OCI-LY3 (cell line): ENCODE results near the gene IQCH.

Experiments
- H2AFZ ChIP-seq: fragments of 200-600, 300-600 bp; shearing (Covaris generic); 2 replicates; pipeline ENCODE4 v1.6.0; 2014; ENCODE audit warnings: antibody characterized with exemption, low read depth, low read length
- H3K27ac ChIP-seq: fragments of 200-600, 300-600 bp; sonication (generic); 2 replicates; pipeline ENCODE4 v1.5.1; 2014; ENCODE audit warnings: mild to moderate bottlenecking, low read length, moderate library complexity, mixed read lengths
- H3K27me3 ChIP-seq: fragments of 200-600, 300-600 bp; sonication (generic); 2 replicates; pipeline ENCODE4 v1.6.1; 2014; ENCODE audit warnings: low read depth, low read length, mixed read lengths
- H3K36me3 ChIP-seq: fragments of 200-600, 300-600 bp; sonication (generic); replicated peaks from 2 replicates; pipeline ENCODE3; 2014; ENCODE audit warnings: low read depth, low read length, mixed read lengths
- H3K4me1 ChIP-seq: fragments of 300-600, 200-600 bp; sonication (generic); 2 replicates; pipeline ENCODE4 v1.6.1; 2014; ENCODE audit warnings: low read length, mixed read lengths
- H3K4me2 ChIP-seq: fragments of 200-600, 300-600 bp; sonication (generic); 2 replicates; pipeline ENCODE4 v1.6.1; 2014; ENCODE audit warnings: low read length, mixed read lengths
- H3K4me3 ChIP-seq: fragments of 300-600, 200-600 bp; sonication (generic); 2 replicates; pipeline ENCODE4 v1.5.1; 2014; ENCODE audit warnings: antibody characterized with exemption, mild to moderate bottlenecking, low read length, moderate library complexity
- H3K79me2 ChIP-seq: fragments of 300-600, 200-600 bp; shearing (Covaris generic); 2 replicates; pipeline ENCODE4 v1.6.1; 2014; ENCODE audit warnings: mild to moderate bottlenecking, low read length, mixed read lengths
- H3K9ac ChIP-seq: fragments of 300-600, 200-600 bp; shearing (Covaris generic); 2 replicates; pipeline ENCODE4 v1.6.0; 2014; ENCODE audit warnings: mild to moderate bottlenecking, low read length, moderate library complexity
- H3K9me3 ChIP-seq: fragments of 200-600, 300-600 bp; shearing (Covaris generic); 2 replicates; pipeline ENCODE4 v1.6.1; 2014; ENCODE audit warnings: low read length, mixed read lengths; ENCODE audit not compliant: insufficient read depth
- H4K20me1 ChIP-seq: fragments of 200-600, 300-600 bp; sonication (generic); 2 replicates; pipeline ENCODE4 v1.6.1; 2016; ENCODE audit warnings: low read length, mixed read lengths; ENCODE audit not compliant: insufficient read depth
- CTCF ChIP-seq: fragments of 200-600, 300-600 bp; sonication (generic); IDR thresholded peaks from 2 replicates; pipeline ENCODE4 v1.5.1; 2014; ENCODE audit warnings: antibody characterized with exemption, low read length, low read depth
- EZH2phosphoT487 ChIP-seq: fragments of 200-600 bp; shearing (Covaris generic); IDR thresholded peaks from 2 replicates; pipeline ENCODE4 v1.6.1; 2018; ENCODE audit warnings: antibody characterized with exemption, mixed run types, low read depth

Gene IQCH

GRCh38 chr15:67506775-67507747 is 252.5 kb downstream of the IQCH start:
- peaks cover 10% of the 10 kb centered on the region for H3K36me3 ChIP-seq
- no peak overlapping the region for H2AFZ ChIP-seq
- no peak for TF ChIP-seq CTCF
- no peak for TF ChIP-seq EZH2phosphoT487
- H3K4me3 ChIP-seq: no peak overlapping the region
- H3K27ac ChIP-seq: no peak overlapping the region
- no peaks in the 10 kb centered on the region for H3K9me3 ChIP-seq
- H3K4me2 ChIP-seq: peak overlapping the region; percentile 47
- no peaks in the 10 kb centered on the region for H3K79me2 ChIP-seq
- H3K4me1 ChIP-seq: peaks cover 27% of the 10 kb centered on the region
- H3K9ac ChIP-seq: no peak overlapping the region
- H4K20me1 ChIP-seq: no peaks in the 10 kb centered on the region
- H3K27me3 ChIP-seq: no peaks in the 10 kb centered on the region

GRCh38 chr15:67508407-67508806 is 253.8 kb downstream of the IQCH start:
- Histone ChIP-seq H3K9me3 (no peaks in the 10 kb centered on the region), H3K27ac (no peak overlapping the region), H3K79me2 (no peaks in the 10 kb centered on the region), H3K4me2 (no peak overlapping the region), H3K9ac (no peak overlapping the region), H3K36me3 (peaks cover 10% of the 10 kb centered on the region), H3K27me3 (no peaks in the 10 kb centered on the region), H3K4me3 (no peak overlapping the region), H4K20me1 (no peaks in the 10 kb centered on the region), H2AFZ (no peak overlapping the region), H3K4me1 (peaks cover 25% of the 10 kb centered on the region)
- TF ChIP-seq CTCF (no peak), EZH2phosphoT487 (no peak)

- H3K9me3 ChIP-seq: no peaks in the 10 kb centered on the region
- no peaks in the 10 kb centered on the region for H3K79me2 ChIP-seq
- H3K27ac ChIP-seq: no peak overlapping the region
- H3K36me3 ChIP-seq: peaks cover 10% of the 10 kb centered on the region
- TF ChIP-seq EZH2phosphoT487 (no peak), CTCF (no peak)
- H4K20me1 ChIP-seq: no peaks in the 10 kb centered on the region
- H3K4me1 ChIP-seq: peaks cover 25% of the 10 kb centered on the region
- no peak overlapping the region for H3K4me3 ChIP-seq
- H3K9ac ChIP-seq: no peak overlapping the region
- no peak overlapping the region for H2AFZ ChIP-seq
- no peaks in the 10 kb centered on the region for H3K27me3 ChIP-seq
- no peak overlapping the region for H3K4me2 ChIP-seq
Measured at GRCh38 chr15:67509918-67510317, 255.3 kb downstream of the IQCH start.

GRCh38 chr15:67510597-67511190 is 256.1 kb downstream of the IQCH start:
- Histone ChIP-seq H3K9ac (no peak overlapping the region), H2AFZ (no peak overlapping the region), H4K20me1 (no peaks in the 10 kb centered on the region), H3K27me3 (no peaks in the 10 kb centered on the region), H3K27ac (no peak overlapping the region), H3K36me3 (peaks cover 10% of the 10 kb centered on the region), H3K4me3 (no peak overlapping the region), H3K4me1 (peaks cover 21% of the 10 kb centered on the region), H3K79me2 (no peaks in the 10 kb centered on the region), H3K9me3 (no peaks in the 10 kb centered on the region), H3K4me2 (no peak overlapping the region)
- TF ChIP-seq CTCF: no peak
- TF ChIP-seq EZH2phosphoT487: no peak
